B cell (primary cell): ENCODE results near the gene ZSCAN32. TPM values are rescaled to one million over a fixed set of nuclear protein-coding genes. Genes with fewer than 3 reads are reported as not detected.

Source experiments
- ATAC-seq: fragments of 200-7000 bp; cut with Tn5 transposase; one replicate; pipeline ENCODE4 v1.10.0; 2021; ENCODE audit warnings: low read depth, mild to moderate bottlenecking, moderate number of reproducible peaks, moderate library complexity
- CTCF ChIA-PET: fragments of 350-600 bp; sonication (Branson Sonifier 250); formaldehyde crosslinking; loops from one replicate; lab custom pipeline; 2021; ENCODE audit warnings: antibody characterized with exemption, inconsistent platforms; lab: Charles Lee
- POLR2A ChIA-PET: fragments of 350-600 bp; sonication (Branson Sonifier 250); formaldehyde crosslinking; loops from one replicate; lab custom pipeline; 2021; ENCODE audit warnings: antibody characterized with exemption; lab: Charles Lee
- DNase-seq: peaks from one replicate; pipeline ENCODE4 v3.0.0; 2013
- H2AFZ ChIP-seq: 2 replicates; pipeline ENCODE4 v1.6.1; 2012; ENCODE audit warnings: mild to moderate bottlenecking, low read depth, low read length; ENCODE audit not compliant: insufficient read depth, poor library complexity, severe bottlenecking
- H3K27ac ChIP-seq, 2 donors: 1 replicate in 1 of 2; 2 replicates in 1 of 2; pipeline ENCODE4 v1.5.1; 2012 to 2013; ENCODE audit warnings: low read length in 2 of 2, mild to moderate bottlenecking in 2 of 2, moderate library complexity in 1 of 2
- H3K27me3 ChIP-seq, 4 experiments: fragments of 200-600 bp in 1 of 4; sonication (generic) in 1 of 4; replicated peaks in 1 of 4; 1 replicate in 2 of 4; 2 replicates in 2 of 4; pipeline versions ENCODE4 v1.6.1 to v1.7.0; 2013 to 2016; ENCODE audit warnings: low read length in 3 of 4, mild to moderate bottlenecking in 2 of 4, mixed read lengths in 1 of 4, moderate library complexity in 1 of 4; ENCODE audit not compliant: insufficient read depth in 4 of 4, control insufficient read depth in 3 of 4; ENCODE audit errors: control extremely low read depth in 1 of 4
- H3K36me3 ChIP-seq, 2 experiments: replicated peaks in 1 of 2; 1 replicate in 1 of 2; 2 replicates in 1 of 2; pipeline versions ENCODE4 v1.6.1 to v1.7.1; 2013; ENCODE audit warnings: low read length in 1 of 2; ENCODE audit not compliant: insufficient read depth in 2 of 2, control insufficient read depth in 1 of 2; ENCODE audit errors: control extremely low read depth in 1 of 2, extremely low read depth in 1 of 2
- H3K4me1 ChIP-seq, 2 donors: fragments of 200-600 bp in 1 of 2; sonication (generic) in 1 of 2; 1 replicate in 1 of 2; 2 replicates in 1 of 2; pipeline versions ENCODE4 v1.5.1 to v1.6.1; 2013 to 2017; ENCODE audit warnings: low read length in 2 of 2; ENCODE audit not compliant: control insufficient read depth in 2 of 2, insufficient read depth in 2 of 2
- H3K4me2 ChIP-seq: replicated peaks from 2 replicates; pipeline ENCODE3; 2012; ENCODE audit warnings: mild to moderate bottlenecking, low read depth, low read length; ENCODE audit not compliant: poor library complexity, severe bottlenecking
- H3K4me3 ChIP-seq, 5 experiments: fragments of 200-600 bp in 1 of 5; sonication (generic) in 1 of 5; 1 replicate in 3 of 5; 2 replicates in 2 of 5; pipeline versions ENCODE4 v1.5.1 to v1.7.0; 2011 to 2016; ENCODE audit warnings: low read length in 4 of 5, mild to moderate bottlenecking in 4 of 5, low read depth in 2 of 5, control low read depth in 1 of 5, moderate library complexity in 1 of 5; ENCODE audit not compliant: insufficient read depth in 1 of 5; ENCODE audit errors: control extremely low read depth in 1 of 5, extremely low read depth in 1 of 5
- H3K79me2 ChIP-seq: fragments of 200-600 bp; sonication (generic); one replicate; pipeline ENCODE4 v1.6.0; 2016; ENCODE audit warnings: low read length; ENCODE audit not compliant: control insufficient read depth, insufficient read depth
- H3K9ac ChIP-seq: fragments of 200-600 bp; sonication (generic); 2 replicates; pipeline ENCODE4 v1.6.1; 2017; ENCODE audit warnings: mild to moderate bottlenecking, low read length, moderate library complexity
- H3K9me3 ChIP-seq, 3 donors: one replicate each; pipeline versions ENCODE4 v1.6.1 to v1.7.1; 2013; ENCODE audit warnings: low read length in 2 of 3; ENCODE audit not compliant: control insufficient read depth in 2 of 3, insufficient read depth in 1 of 3; ENCODE audit errors: control extremely low read depth in 1 of 3
- H4K20me1 ChIP-seq: 2 replicates; pipeline ENCODE4 v1.6.0; 2012; ENCODE audit warnings: mild to moderate bottlenecking, low read length; ENCODE audit not compliant: insufficient read depth, control insufficient read depth, poor library complexity, severe bottlenecking
- H3K27ac Mint-ChIP-seq: one replicate; pipeline ENCODE4 v1.8.0; 2021; ENCODE audit warnings: mixed read lengths
- H3K27me3 Mint-ChIP-seq: one replicate; pipeline ENCODE4 v1.8.0; 2021; ENCODE audit warnings: mixed read lengths
- H3K4me1 Mint-ChIP-seq: one replicate; pipeline ENCODE4 v1.8.0; 2021; ENCODE audit warnings: mixed read lengths
- H3K4me3 Mint-ChIP-seq: one replicate; pipeline ENCODE4 v1.8.0; 2021; ENCODE audit warnings: mixed read lengths
- H3K9me3 Mint-ChIP-seq: one replicate; pipeline ENCODE4 v1.8.0; 2022; ENCODE audit warnings: mixed read lengths; ENCODE audit not compliant: insufficient read depth
- CTCF ChIP-seq: fragments of 200-600 bp; IDR thresholded peaks from one replicate; pipeline ENCODE4 v1.8.0; 2022; ENCODE audit warnings: antibody characterized with exemption, mild to moderate bottlenecking
- EZH2 ChIP-seq: IDR thresholded peaks from 2 replicates; pipeline ENCODE4 v1.6.1; 2012; ENCODE audit warnings: borderline replicate concordance, low read depth, mild to moderate bottlenecking, moderate library complexity, low read length; ENCODE audit not compliant: insufficient read depth, poor library complexity, severe bottlenecking
- WGBS: methylation state at CpG from one replicate; pipeline ENCODE4 v1.1.5; 2013; ENCODE audit warnings: missing lambda C conversion rate; ENCODE audit not compliant: insufficient coverage; 5-methylcytosine and 5-hydroxymethylcytosine counted together
- intact Hi-C: fragments of 100-400 bp; cut with micrococcal nuclease; formaldehyde crosslinking; loops from one replicate; pipeline ENCODE4 v1.10.0; 2022
- polyA plus RNA-seq: library from polyadenylated mRNA; depleted of rRNA; stranded (reverse); fragments of >200 nt; gene quantifications from 2 replicates; pipeline ENCODE4 v1.2.3, GENCODE V29; 2012
- total RNA-seq, 2 donors: library from RNA; stranded (reverse); fragments of 120-200 nt in 1 of 2; gene quantifications; 1 replicate in 1 of 2; 2 replicates in 1 of 2; pipeline versions ENCODE4 v1.2.3 to v1.2.4, GENCODE V29; 2013 to 2022

Gene ZSCAN32
- total and polyA plus RNA-seq, 2 donors (not counting 1 experiment from before 2014, with no cell fraction given), result 16.3 to 25.9 TPM

- H3K36me3 ChIP-seq, result peaks cover 0 to 23% of the 10 kb centered on the region in 2 experiments
- POLR2A ChIA-PET, result no interaction called here
- no peak overlapping the region for H3K27ac ChIP-seq
- Mint-ChIP-seq H3K27me3 (peaks cover 8% of the 10 kb centered on the region), H3K9me3 (peaks cover 5% of the 10 kb centered on the region), H3K4me1 (peaks cover 18% of the 10 kb centered on the region), H3K4me3 (no peak overlapping the region), H3K27ac (no peak overlapping the region)
- no peaks in the 10 kb centered on the region for H4K20me1 ChIP-seq
- peaks cover 7% of the 10 kb centered on the region in 2 donors for H3K4me1 ChIP-seq
- H3K9me3 ChIP-seq, result peaks cover 1 to 19% (median 11%) of the 10 kb centered on the region in 3 donors
- peaks cover 37% of the 10 kb centered on the region for H3K79me2 ChIP-seq
- CTCF ChIA-PET, result no interaction called here
- DNase-seq (no peak), ATAC-seq (no peak)
- no peak overlapping the region for H3K4me3 ChIP-seq
- no CpG with 5 or more reads among the region's 4 CpGs for WGBS
- H3K9ac ChIP-seq, result no peak overlapping the region
- H2AFZ ChIP-seq, result no peak overlapping the region
- H3K4me2 ChIP-seq, result no peak overlapping the region
- intact Hi-C loops, result no loop called here
- peaks cover 0 to 6% (median 0%) of the 10 kb centered on the region in 4 experiments for H3K27me3 ChIP-seq
- no peak for TF ChIP-seq CTCF
- no peak for TF ChIP-seq EZH2
Measured at GRCh38 chr16:3439637-3440036, 38.8 kb upstream of the ZSCAN32 start.

DNA sequence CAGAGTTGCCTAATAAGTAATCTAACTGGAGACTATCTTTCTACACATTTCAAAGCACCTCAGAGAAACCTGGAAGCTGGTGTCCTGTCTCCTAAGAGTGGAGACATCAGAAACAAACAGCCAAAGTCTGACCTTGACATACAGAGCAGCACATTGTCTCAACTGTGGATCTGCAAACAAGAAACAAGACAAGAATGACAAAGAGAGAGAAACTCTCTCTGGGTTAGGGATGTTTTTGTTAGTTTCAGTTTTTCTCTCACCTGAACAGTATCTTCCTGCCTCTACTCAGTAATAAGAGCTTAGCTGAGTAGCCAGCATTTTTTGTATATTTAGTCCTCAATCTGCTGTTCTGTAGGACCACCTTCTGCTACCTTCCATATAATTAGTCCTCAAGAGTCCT is 33.6 kb upstream of the ZSCAN32 start:
- ChIA-PET CTCF (no interaction called here), POLR2A (no interaction called here)
- H2AFZ ChIP-seq, result no peak overlapping the region
- no peaks in the 10 kb centered on the region for H3K9me3 Mint-ChIP-seq
- H3K4me3 ChIP-seq, result no peak overlapping the region
- H3K27ac ChIP-seq, result no peak overlapping the region
- peaks cover 0 to 12% of the 10 kb centered on the region in 2 experiments for H3K36me3 ChIP-seq
- peaks cover 1 to 18% (median 12%) of the 10 kb centered on the region in 3 donors for H3K9me3 ChIP-seq
- ATAC-seq (no peak), DNase-seq (no peak)
- no peak overlapping the region for H3K4me3 Mint-ChIP-seq
- TF ChIP-seq CTCF (no peak), EZH2 (no peak)
- intact Hi-C loops, result no loop called here
- H3K4me1 Mint-ChIP-seq, result peaks cover 3% of the 10 kb centered on the region
- H3K4me1 ChIP-seq, result no peaks in the 10 kb centered on the region
- H3K27me3 ChIP-seq, result peaks cover 0 to 6% (median 0%) of the 10 kb centered on the region in 4 experiments
- H3K27ac Mint-ChIP-seq, result no peak overlapping the region
- H3K4me2 ChIP-seq, result no peak overlapping the region
- H3K9ac ChIP-seq, result no peak overlapping the region
- peaks cover 9% of the 10 kb centered on the region for H3K79me2 ChIP-seq
- no peaks in the 10 kb centered on the region for H4K20me1 ChIP-seq
- peaks cover 15% of the 10 kb centered on the region for H3K27me3 Mint-ChIP-seq
